Stomach (tissue), 9 donors: Measurements from ENCODE around the gene ARRDC3. TPM values are rescaled to one million over a fixed set of nuclear protein-coding genes. Genes with fewer than 3 reads are reported as not detected.

Source experiments
- DNase-seq, 2 donors: peaks; one replicate each; pipeline versions ENCODE4 v3.0.0 to v3.0.0-alpha.2; 2013 to 2019
- H3K27ac ChIP-seq, 5 donors: fragments of 200-600 bp in 4 of 5; sonication (generic) in 4 of 5; one replicate each; pipeline ENCODE4 v1.5.1; 2013 to 2019; ENCODE audit warnings: mild to moderate bottlenecking in 1 of 5, moderate library complexity in 1 of 5
- H3K27me3 ChIP-seq, 3 donors: fragments of 200-600 bp; sonication (generic); one replicate each; pipeline ENCODE4 v1.5.1; 2017 to 2019; ENCODE audit warnings: mixed run types in 1 of 3
- H3K36me3 ChIP-seq, 4 donors: fragments of 200-600 bp; sonication (generic); 1 replicate in 3 of 4; 2 replicates in 1 of 4; pipeline ENCODE4 v1.5.1; 2016 to 2019
- H3K4me1 ChIP-seq, 4 donors: fragments of 200-600 bp; sonication (generic); one replicate each; pipeline ENCODE4 v1.5.1; 2016 to 2019
- H3K4me3 ChIP-seq, 4 donors: fragments of 200-600 bp; sonication (generic) in 3 of 4; one replicate each; pipeline ENCODE4 v1.5.1; 2016 to 2019; ENCODE audit warnings: mild to moderate bottlenecking in 1 of 4
- H3K9me3 ChIP-seq, 4 donors: fragments of 200-600 bp; sonication (generic); one replicate each; pipeline ENCODE4 v1.5.1; 2016 to 2019
- EP300 ChIP-seq: sonication (generic); formaldehyde crosslinking; IDR thresholded peaks from one replicate; pipeline ENCODE4 v1.6.1; 2017; ENCODE audit warnings: antibody characterized with exemption
- POLR2A ChIP-seq, 4 donors: fragments of 450-650 bp; IDR thresholded peaks; one replicate each; pipeline ENCODE4 v1.6.1; 2016; ENCODE audit warnings: antibody characterized with exemption in 4 of 4, control low read depth in 2 of 4, mild to moderate bottlenecking in 1 of 4, moderate library complexity in 1 of 4
- POLR2AphosphoS5 ChIP-seq, 3 donors: sonication (generic); formaldehyde crosslinking; IDR thresholded peaks; one replicate each; pipeline ENCODE4 v1.6.1; 2016; ENCODE audit warnings: antibody characterized with exemption in 3 of 3
- WGBS, 5 donors: extraction: QIAGEN DNeasy Blood & Tissue Kit in 3 of 5; methylation state at CpG; one replicate each; pipeline versions ENCODE4 v1.1.5 to v1.1.7; 2013 to 2018; 5-methylcytosine and 5-hydroxymethylcytosine counted together
- intact Hi-C: fragments of 100-400 bp; cut with DNase I; formaldehyde crosslinking; loops from one replicate; pipeline ENCODE4 v1.15.1; 2023; ENCODE audit warnings: low total_unique reads
- polyA plus RNA-seq, 3 donors: library from polyadenylated mRNA; stranded (reverse); fragments of 200-250 nt; gene quantifications; one replicate each; pipeline ENCODE4 v1.2.3, GENCODE V29; 2013
- total RNA-seq, 5 donors: library from RNA; depleted of rRNA; stranded (reverse); fragments of >200 nt; gene quantifications; one replicate each; pipeline versions ENCODE4 v1.1.0 to v1.2.3, GENCODE V29; 2014 to 2016
- TF ChIP-seq, protein P1 (sequence below), 7 experiments: fragments of 450-650 bp in 4 of 7; fragments of 200-600 bp in 3 of 7; sonication (generic) in 3 of 7; IDR thresholded peaks; one replicate each; pipeline ENCODE4 v1.5.1; 2016 to 2019; ENCODE audit warnings: antibody characterized with exemption in 7 of 7, control low read depth in 2 of 7, mild to moderate bottlenecking in 1 of 7
- donor health status: healthy with polysubstance abuse.
- donor health status: Bipolar disorder and iron deficiency.
- donor health status: healthy.

The ARRDC3 gene
- total and polyA plus RNA-seq, 8 donors, result 8.7 to 188 (median 28.5) TPM

GRCh38 chr5:91378752-91379211 is 4.3 kb downstream of the ARRDC3 start:
- Histone ChIP-seq H3K4me1 (peaks cover 6 to 52% (median 41%) of the 10 kb centered on the region in 4 donors), H3K27ac (peak overlapping the region in 4 of 5 donors; percentile 96 to 99 (median 99)), H3K9me3 (no peaks in the 10 kb centered on the region), H3K4me3 (peak overlapping the region; percentile 63 to 76 (median 70)), H3K36me3 (peaks cover 18 to 44% (median 42%) of the 10 kb centered on the region in 4 donors), H3K27me3 (no peaks in the 10 kb centered on the region)
- intact Hi-C loops, result no loop called here
- TF ChIP-seq, protein P1, sequence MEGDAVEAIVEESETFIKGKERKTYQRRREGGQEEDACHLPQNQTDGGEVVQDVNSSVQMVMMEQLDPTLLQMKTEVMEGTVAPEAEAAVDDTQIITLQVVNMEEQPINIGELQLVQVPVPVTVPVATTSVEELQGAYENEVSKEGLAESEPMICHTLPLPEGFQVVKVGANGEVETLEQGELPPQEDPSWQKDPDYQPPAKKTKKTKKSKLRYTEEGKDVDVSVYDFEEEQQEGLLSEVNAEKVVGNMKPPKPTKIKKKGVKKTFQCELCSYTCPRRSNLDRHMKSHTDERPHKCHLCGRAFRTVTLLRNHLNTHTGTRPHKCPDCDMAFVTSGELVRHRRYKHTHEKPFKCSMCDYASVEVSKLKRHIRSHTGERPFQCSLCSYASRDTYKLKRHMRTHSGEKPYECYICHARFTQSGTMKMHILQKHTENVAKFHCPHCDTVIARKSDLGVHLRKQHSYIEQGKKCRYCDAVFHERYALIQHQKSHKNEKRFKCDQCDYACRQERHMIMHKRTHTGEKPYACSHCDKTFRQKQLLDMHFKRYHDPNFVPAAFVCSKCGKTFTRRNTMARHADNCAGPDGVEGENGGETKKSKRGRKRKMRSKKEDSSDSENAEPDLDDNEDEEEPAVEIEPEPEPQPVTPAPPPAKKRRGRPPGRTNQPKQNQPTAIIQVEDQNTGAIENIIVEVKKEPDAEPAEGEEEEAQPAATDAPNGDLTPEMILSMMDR (IDR thresholded peaks at IDR 0.05), result no peak
- no peak for TF ChIP-seq EP300
- TF ChIP-seq POLR2AphosphoS5 (IDR thresholded peaks at IDR 0.05), result no peak
- TF ChIP-seq POLR2A (IDR thresholded peaks at IDR 0.05), result no peak
- DNase-seq, result peak in 1 of 2 donors; percentile 32
- WGBS, 5 donors, result 13 to 21% (median 21%) methylated on average over 5 of the region's 5 CpGs

- no peaks in the 10 kb centered on the region for H3K9me3 ChIP-seq
- H3K4me3 ChIP-seq, result no peak overlapping the region
- no peaks in the 10 kb centered on the region for H3K27me3 ChIP-seq
- WGBS, 5 donors, result 75 to 83% (median 77%) methylated on average over 6 of the region's 6 CpGs
- DNase-seq, result no peak
- peak overlapping the region in 3 of 5 donors; percentile 26 to 99 (median 65) for H3K27ac ChIP-seq
- TF ChIP-seq, protein P1 (IDR thresholded peaks at IDR 0.05), result no peak
- TF ChIP-seq EP300, result no peak
- TF ChIP-seq POLR2AphosphoS5 (IDR thresholded peaks at IDR 0.05), result no peak
- no peak for TF ChIP-seq POLR2A (IDR thresholded peaks at IDR 0.05)
- peaks cover 38 to 82% (median 80%) of the 10 kb centered on the region in 4 donors for H3K36me3 ChIP-seq
- intact Hi-C loops, result no loop called here
- peaks cover 6 to 90% (median 59%) of the 10 kb centered on the region in 4 donors for H3K4me1 ChIP-seq
Measured at GRCh38 chr5:91374893-91375520, 8.1 kb downstream of the ARRDC3 start.

- Histone ChIP-seq H3K36me3 (peaks cover 47 to 96% (median 92%) of the 10 kb centered on the region in 4 donors), H3K4me3 (no peak overlapping the region), H3K9me3 (no peaks in the 10 kb centered on the region), H3K27me3 (no peaks in the 10 kb centered on the region), H3K4me1 (peaks cover 6 to 97% (median 58%) of the 10 kb centered on the region in 4 donors), H3K27ac (peak overlapping the region in 3 of 5 donors; percentile 22 to 45 (median 27))
- TF ChIP-seq, protein P1 (IDR thresholded peaks at IDR 0.05), result no peak
- TF ChIP-seq EP300, result no peak
- TF ChIP-seq POLR2AphosphoS5 (IDR thresholded peaks at IDR 0.05), result no peak
- TF ChIP-seq POLR2A (IDR thresholded peaks at IDR 0.05), result no peak
- 59 to 81% (median 66%) methylated on average over 5 of the region's 5 CpGs for WGBS, 5 donors
- intact Hi-C loops, result no loop called here
- DNase-seq, result no peak
Measured at GRCh38 chr5:91373600-91373999, 9.5 kb downstream of the ARRDC3 start.

- Histone ChIP-seq H3K27ac (peak overlapping the region in 3 of 5 donors; percentile 10 to 51 (median 25)), H3K4me1 (peaks cover 6 to 91% (median 54%) of the 10 kb centered on the region in 4 donors), H3K4me3 (no peak overlapping the region), H3K9me3 (no peaks in the 10 kb centered on the region), H3K27me3 (no peaks in the 10 kb centered on the region), H3K36me3 (peaks cover 47 to 100% (median 96%) of the 10 kb centered on the region in 4 donors)
- DNase-seq, result no peak
- TF ChIP-seq EP300, result no peak
- no peak for TF ChIP-seq POLR2AphosphoS5 (IDR thresholded peaks at IDR 0.05)
- no peak for TF ChIP-seq POLR2A (IDR thresholded peaks at IDR 0.05)
- TF ChIP-seq, protein P1 (IDR thresholded peaks at IDR 0.05), result no peak
- intact Hi-C loops, result no loop called here
- 24 to 57% (median 36%) methylated on average over 1 of the region's 1 CpG for whole genome bisulfite sequencing, 5 donors
Measured at GRCh38 chr5:91373006-91373405, 10.1 kb downstream of the ARRDC3 start.
